ENCODE data around the gene KRT33B. TPM values are rescaled to one million over a fixed set of nuclear protein-coding genes. Genes with fewer than 3 reads are reported as not detected.

KRT33B gene
- total and polyA plus RNA-seq, 2 of the 8 experiments (the other 6 are each of a cell fraction or from before 2014, with no cell fraction given), result not detected

GRCh38 chr17:41382394-41382793, 12.8 kb upstream of the KRT33B start:
- Histone ChIP-seq H2BK5ac (ENCODE audit: low read depth, low read length) (no peak overlapping the region), H3K4me3 (ENCODE audit: extremely low read depth in 1 of 4, insufficient read depth in 2 of 4, low read depth in 3 of 4, low read length in 4 of 4) (no peak overlapping the region), H3K14ac (ENCODE audit: insufficient read length) (no peak overlapping the region), H3K4me2 (ENCODE audit: insufficient read depth in 1 of 2, low read depth in 2 of 2, low read length in 2 of 2) (no peak overlapping the region), H3K9me3 (ENCODE audit: insufficient read depth in 2 of 2, low read depth in 1 of 2, low read length in 1 of 2) (no peaks in the 10 kb centered on the region; a peak in 1 of 4 replicates), H4K8ac (ENCODE audit: extremely low read depth, insufficient read depth, low read length) (no peak overlapping the region), H3K4ac (replicated peaks; ENCODE audit: insufficient read length, low read depth, low read length) (no peak overlapping the region), H3K56ac (replicated peaks; ENCODE audit: insufficient read length, low read depth, low read length) (no peak overlapping the region), H3K4me1 (replicated peaks in 1 of 4; ENCODE audit: control insufficient read depth in 3 of 4, insufficient read depth in 4 of 4, low read length in 3 of 4) (no peaks in the 10 kb centered on the region), H4K5ac (ENCODE audit: insufficient read length, low read depth, low read length) (no peak overlapping the region), H2BK15ac (ENCODE audit: low read length) (no peak overlapping the region), H3K79me2 (ENCODE audit: control insufficient read depth in 1 of 2, insufficient read depth in 2 of 2, low read length in 2 of 2) (no peaks in the 10 kb centered on the region), H3K27me3 (replicated peaks in 1 of 4; ENCODE audit: control insufficient read depth in 3 of 4, extremely low read depth in 1 of 4, insufficient read depth in 3 of 4, low read length in 3 of 4) (no peaks in the 10 kb centered on the region), H2AK5ac (ENCODE audit: low read depth, low read length) (no peak overlapping the region), H3K18ac (ENCODE audit: extremely low read depth, low read length) (no peak overlapping the region), H3K23me2 (ENCODE audit: low read depth, low read length) (no peaks in the 10 kb centered on the region; the same call in 1 of the 2 replicates), H3K79me1 (ENCODE audit: low read depth, low read length) (no peaks in the 10 kb centered on the region), H4K91ac (replicated peaks; ENCODE audit: insufficient read length, low read length) (no peak overlapping the region), H3K27ac (ENCODE audit: low read depth, low read length) (no peak overlapping the region), H3K36me3 (ENCODE audit: control insufficient read depth in 2 of 4, insufficient read depth in 4 of 4, low read length in 3 of 4) (no peaks in the 10 kb centered on the region), H3K23ac (ENCODE audit: insufficient read length) (no peak overlapping the region), H2AFZ (ENCODE audit: low read length) (no peak overlapping the region), H2BK12ac (ENCODE audit: low read depth, low read length) (no peak overlapping the region), H2BK120ac (replicated peaks; ENCODE audit: low read depth, low read length) (no peak overlapping the region), H4K20me1 (replicated peaks in 1 of 2; ENCODE audit: control insufficient read depth in 1 of 2, insufficient read depth in 2 of 2, low read length in 2 of 2) (no peaks in the 10 kb centered on the region), H3K9ac (replicated peaks in 1 of 4; ENCODE audit: extremely low read depth in 1 of 4, low read depth in 3 of 4, low read length in 3 of 4) (no peak overlapping the region), H2BK20ac (ENCODE audit: low read length) (no peak overlapping the region)
- ChIA-PET CTCF (ENCODE audit: partially characterized antibody) (interaction anchor here (0.8 to 1.7 kb wide), 4 partner anchors 10 to 280 kb away, joined by 4 read pairs; no protein-coding TSS in a partner anchor), POLR2A (ENCODE audit: partially characterized antibody) (no interaction called here)
- FAIRE-seq, result no peak
- 91% methylated on average over 1 of the region's 1 CpG; no CpG with 5 or more reads in 1 of the 2 experiments for WGBS, 2 experiments (ENCODE audit: extremely low coverage in 1 of 2, insufficient coverage in 1 of 2, insufficient read length in 1 of 2, insufficient replicate concordance in 2 of 2, low coverage in 1 of 2, low lambda C conversion rate in 2 of 2, missing lambda C conversion rate in 1 of 2)
- no peak for DNase-seq (ENCODE audit: low read depth in 1 of 2, low spot score in 2 of 2)
- TF ChIP-seq FOSL1 (IDR thresholded peaks at IDR 0.05; ENCODE audit: insufficient read depth, low read depth, low read length) (no peak), JUND (IDR thresholded peaks at IDR 0.05; ENCODE audit: low read length) (no peak), RFX5 (IDR thresholded peaks at IDR 0.05; ENCODE audit: borderline replicate concordance, low read depth, low read length) (no peak), RAD21 (IDR thresholded peaks at IDR 0.05 in 1 of 2, conservative IDR thresholded peaks at IDR 0.05 in 1 of 2; ENCODE audit: low read depth in 2 of 2, low read length in 2 of 2) (no peak), KDM5A (IDR thresholded peaks at IDR 0.05; ENCODE audit: low read length) (no peak)
- TF ChIP-seq, protein P1, sequence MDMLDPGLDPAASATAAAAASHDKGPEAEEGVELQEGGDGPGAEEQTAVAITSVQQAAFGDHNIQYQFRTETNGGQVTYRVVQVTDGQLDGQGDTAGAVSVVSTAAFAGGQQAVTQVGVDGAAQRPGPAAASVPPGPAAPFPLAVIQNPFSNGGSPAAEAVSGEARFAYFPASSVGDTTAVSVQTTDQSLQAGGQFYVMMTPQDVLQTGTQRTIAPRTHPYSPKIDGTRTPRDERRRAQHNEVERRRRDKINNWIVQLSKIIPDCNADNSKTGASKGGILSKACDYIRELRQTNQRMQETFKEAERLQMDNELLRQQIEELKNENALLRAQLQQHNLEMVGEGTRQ (IDR thresholded peaks at IDR 0.05; ENCODE audit: low read length), result no peak
- TF ChIP-seq, protein P2, sequence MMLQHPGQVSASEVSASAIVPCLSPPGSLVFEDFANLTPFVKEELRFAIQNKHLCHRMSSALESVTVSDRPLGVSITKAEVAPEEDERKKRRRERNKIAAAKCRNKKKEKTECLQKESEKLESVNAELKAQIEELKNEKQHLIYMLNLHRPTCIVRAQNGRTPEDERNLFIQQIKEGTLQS (IDR thresholded peaks at IDR 0.05; ENCODE audit: insufficient read depth, low read depth, low read length), result no peak
